Skin epidermis (tissue), 12 donors: ENCODE data around the gene EVC.
A peak's percentile ranks its signal among the peaks of the same experiment; 100 is the strongest.

Source experiments
- H3K27ac ChIP-seq, 21 experiments: fragments of 200-600 bp; sonication (generic) in 11 of 21; one replicate each; pipeline ENCODE4 v1.5.0; 2020; ENCODE audit warnings: mild to moderate bottlenecking in 3 of 21, inconsistent platforms in 2 of 21, moderate library complexity in 2 of 21
- H3K4me3 ChIP-seq, 7 experiments: fragments of 200-600 bp; sonication (generic) in 2 of 7; one replicate each; pipeline ENCODE4 v1.5.0; 2020; ENCODE audit warnings: inconsistent platforms in 2 of 7, mild to moderate bottlenecking in 2 of 7, moderate library complexity in 1 of 7

EVC gene

DNA sequence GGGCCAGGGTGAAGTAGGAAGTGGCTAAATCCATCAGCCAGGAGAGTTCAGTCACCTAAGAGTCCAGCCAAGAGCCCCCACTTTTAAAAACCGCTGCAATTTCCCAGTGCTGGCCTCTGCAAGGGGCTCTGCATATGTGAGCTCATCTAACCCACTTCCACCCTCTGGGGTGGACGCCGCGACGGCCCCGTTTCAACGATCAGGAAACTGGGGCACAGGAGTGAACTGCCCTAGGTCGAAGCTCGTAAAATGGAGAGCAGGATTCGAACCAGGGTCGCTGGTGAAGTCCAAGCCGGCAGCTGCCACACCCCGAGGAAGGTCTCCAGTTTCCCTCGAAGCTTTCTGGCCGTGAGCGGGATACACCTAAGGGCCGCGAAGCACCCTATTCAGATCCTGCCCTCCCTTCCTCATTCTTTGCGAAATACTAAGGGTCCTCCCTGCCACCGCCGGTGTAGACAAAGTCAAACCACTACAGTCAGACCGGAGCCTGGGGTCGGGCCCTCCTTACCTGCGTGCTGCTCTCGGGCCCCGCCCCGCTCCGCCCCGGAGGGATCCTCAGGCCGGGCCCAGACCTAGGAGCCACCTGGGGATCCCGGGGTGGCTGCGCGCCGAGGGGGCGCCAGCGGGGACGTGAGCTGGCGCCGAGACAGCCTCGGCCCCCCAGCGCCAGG is 3.1 kb upstream of the EVC start:
- peak overlapping the region; percentile 46 to 69 (median 55) for H3K4me3 ChIP-seq
- peak overlapping the region in 19 of 21 experiments; percentile 39 to 93 (median 79) for H3K27ac ChIP-seq

DNA sequence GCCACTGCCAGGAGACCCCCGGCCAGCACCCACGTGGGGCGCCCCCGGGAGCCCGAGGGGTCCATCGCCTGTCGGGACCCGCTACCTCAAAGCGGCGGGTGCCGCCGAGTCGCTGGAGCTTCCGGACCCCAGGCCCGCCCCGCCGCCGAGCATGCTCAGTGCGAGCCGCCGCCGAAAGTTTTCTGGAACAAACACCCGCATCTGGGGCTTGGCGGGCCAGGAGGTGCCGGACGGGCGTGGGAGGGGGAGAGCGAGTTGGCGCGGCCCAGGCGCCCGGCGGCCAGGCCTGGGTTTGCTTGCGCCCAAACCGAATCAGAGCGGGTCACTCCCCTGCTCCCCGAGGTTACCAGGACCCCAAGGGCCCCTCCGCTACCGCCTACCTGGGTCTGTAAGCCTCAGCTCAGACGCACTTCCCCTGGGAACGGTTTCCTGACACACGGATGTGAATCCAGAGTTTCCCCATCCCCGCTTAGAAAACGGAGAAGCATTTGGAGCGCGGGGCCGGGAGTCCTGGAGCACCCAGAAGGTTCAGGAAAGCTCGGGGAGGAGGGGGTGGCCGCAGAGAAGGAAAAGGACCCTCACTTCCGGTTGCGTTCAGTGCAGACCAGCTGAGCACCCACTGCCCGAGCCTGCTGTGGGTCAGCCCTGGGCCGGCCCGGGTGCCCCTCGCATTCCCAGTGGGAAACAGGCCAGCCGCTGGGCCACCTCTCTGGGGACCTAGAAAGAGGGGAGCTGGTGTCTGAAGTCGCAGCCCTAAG is 2.4 kb upstream of the EVC start, which contains the start of gene EVC2:
Gene EVC2 (minus strand): TSS at position 111 of the 758 bp plus-strand sequence. CDS start 46 bp downstream, at position 65.
- H3K27ac ChIP-seq, result peak within 1 kb of the TSS in 19 of 21 experiments; percentile 39 to 93 (median 79)

DNA sequence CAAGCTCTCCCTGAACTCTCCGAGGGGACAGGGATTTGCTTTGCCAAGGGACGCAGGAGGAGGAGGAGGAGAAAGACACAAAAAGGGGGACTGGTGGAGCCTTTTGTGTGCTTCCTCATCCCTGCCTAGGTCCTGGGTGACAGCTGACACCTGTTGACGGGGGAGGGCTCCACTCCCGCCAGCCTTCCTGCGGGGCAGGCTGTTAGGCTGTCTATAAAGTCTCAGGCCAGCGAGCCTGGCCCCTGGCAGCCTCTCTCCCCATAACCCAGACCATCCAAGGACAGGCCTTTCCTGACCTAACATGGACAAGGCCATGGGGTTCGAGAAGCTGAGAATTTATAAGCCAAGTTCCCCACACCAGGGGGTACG is 1.8 kb upstream of the EVC start:
- H3K27ac ChIP-seq, result peak overlapping the region in 14 of 21 experiments; percentile 70 to 93 (median 83)
- H3K4me3 ChIP-seq, result no peak overlapping the region

More for the DNA sequence above, 2.4 kb upstream of the EVC start, which contains the start of gene EVC2:
- H3K4me3 ChIP-seq, result peak within 1 kb of the TSS; percentile 46 to 69 (median 55)

DNA sequence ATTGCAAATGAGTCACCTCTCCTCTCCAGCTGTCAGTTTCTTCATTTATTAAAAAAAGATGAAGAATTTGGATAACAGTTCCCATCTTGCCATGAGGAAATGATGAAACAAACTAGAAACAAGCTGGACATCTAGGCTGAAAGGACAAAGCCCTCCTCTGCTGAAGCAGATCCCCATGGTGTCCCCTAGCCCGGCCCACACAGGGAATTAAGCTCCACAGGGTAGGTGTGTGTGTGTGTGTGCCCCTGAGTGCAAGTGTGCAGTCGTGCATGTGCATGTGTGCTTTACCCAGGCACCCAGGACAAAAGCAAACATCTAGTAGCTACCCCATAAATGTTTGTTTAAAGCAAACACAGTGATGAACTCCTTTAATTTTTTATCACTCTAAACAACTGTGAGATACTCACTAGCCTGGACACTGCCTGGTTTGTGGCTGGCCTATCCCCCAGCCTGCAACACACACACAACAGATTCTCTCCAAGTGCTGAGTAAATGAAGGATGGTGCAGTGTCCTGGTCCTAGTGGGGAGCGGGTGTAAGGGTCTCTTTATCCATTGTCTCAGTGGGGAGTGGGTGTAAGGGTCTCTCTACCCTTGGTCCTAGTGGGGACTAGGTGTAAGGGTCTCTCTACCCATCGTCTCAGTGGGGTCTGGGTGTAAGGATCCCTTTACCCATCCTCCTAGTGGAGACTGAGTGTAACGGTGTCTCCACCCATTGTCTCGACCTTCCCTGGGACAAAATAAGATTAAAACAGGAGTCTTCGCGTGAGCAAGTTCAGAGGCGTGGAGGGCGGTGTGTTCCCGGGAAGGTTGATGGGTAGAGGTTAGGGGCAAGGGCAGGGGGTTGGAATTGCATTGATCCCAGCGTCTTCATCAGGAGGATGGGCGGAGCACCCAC is 688 bp upstream of the EVC start:
- H3K4me3 ChIP-seq, result peak overlapping the region; percentile 34 to 57 (median 45)
- H3K27ac ChIP-seq, result peak overlapping the region in 13 of 21 experiments; percentile 25 to 73 (median 65)

DNA sequence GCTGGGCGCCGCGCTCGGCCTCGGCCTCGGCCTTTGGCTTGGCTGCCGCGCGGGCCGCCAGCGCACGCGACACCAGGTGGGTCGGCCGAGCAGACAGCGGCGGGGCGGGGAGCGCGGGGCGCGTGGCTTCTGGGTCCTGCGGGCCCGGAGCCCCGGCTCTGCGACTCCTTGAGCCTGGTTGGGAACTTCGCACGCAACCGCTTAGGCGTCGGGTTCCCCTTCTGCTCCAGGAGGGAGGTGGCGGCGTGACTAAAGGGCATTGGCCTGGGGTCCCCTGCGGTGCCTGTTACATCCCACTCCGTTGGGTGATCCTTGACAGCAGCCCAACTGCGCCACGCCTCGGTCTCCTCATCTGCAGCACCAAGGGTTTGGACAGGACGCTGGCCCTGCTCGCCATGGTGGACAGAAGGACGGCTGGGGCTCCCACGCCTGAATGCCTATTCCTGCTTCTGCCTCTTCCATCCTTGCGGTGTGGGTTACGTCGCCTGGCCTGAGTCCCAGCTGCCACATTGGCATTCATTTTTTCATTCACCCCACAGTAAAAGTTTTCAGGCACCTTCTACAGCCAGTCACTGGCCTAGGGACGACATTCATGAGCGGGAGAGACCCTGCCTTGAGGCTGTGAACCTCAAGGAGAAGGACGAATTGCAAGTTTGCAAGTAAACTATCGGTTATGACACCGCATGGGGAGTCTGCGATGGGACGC is 631 bp downstream of the EVC start:
- Histone ChIP-seq H3K27ac (peak overlapping the region in 17 of 21 experiments; percentile 15 to 76 (median 55)), H3K4me3 (peak overlapping the region; percentile 34 to 57 (median 45))

DNA sequence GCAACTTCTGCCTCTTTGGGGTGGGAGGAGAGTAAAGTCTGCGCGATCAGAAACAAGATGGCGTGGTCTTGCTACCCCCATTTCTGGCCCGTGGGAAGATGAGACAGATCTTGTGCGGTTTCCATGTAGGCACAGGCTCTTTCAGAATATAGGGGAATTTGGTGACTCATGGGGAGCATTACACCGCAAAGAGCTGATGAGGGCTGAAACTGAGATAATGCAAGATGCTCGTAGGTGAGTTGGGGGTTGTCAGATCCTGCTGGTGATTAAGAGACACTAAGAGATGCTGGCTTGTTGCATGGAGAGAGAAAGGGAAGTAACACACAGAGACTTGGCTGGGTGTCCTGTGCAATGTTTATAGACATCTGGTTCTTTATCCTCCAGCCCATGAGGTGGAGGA is 1.5 kb downstream of the EVC start:
- peak overlapping the region in 1 of 21 experiments; percentile 76 for H3K27ac ChIP-seq
- peak overlapping the region in 1 of 7 experiments; percentile 54 for H3K4me3 ChIP-seq

DNA sequence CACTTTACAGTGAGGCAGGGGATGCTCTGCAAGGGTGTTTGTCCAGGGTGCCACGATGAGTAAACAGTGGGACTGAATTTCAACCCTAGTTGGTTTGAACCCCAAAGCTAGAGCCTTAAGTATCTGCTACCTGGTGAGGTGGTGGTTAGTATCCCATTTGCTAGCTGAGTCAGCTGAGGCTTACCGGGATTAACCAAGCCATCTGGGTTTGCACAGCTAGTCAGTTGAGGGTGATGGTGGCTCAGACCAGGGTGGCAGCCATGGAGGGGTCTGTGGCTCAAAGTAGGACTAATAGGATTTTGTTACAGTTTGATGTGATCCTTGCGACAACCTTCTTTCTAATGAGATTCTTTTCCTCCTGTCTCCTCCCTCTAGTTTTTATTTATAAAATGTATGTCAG is 1.9 kb downstream of the EVC start:
- Histone ChIP-seq H3K4me3 (no peak overlapping the region), H3K27ac (no peak overlapping the region)

DNA sequence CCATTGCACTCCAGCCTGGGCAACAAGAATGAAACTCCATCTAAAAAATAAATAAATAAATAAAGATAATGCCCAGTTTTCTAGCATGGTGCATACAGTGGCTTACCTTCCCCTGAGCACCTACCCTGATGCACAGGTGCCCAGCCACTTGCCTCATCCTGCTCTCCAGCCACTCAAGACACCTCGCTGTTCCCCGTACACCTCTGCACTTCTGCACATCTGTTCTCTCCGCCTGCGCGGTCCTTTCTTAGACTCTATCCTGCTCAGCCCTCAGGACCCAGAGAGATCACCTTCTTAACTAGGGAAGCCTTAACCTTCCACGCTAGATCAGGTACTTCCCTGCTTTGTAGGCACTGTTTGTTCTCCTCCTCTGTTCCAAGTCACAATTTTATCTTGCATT is 2.9 kb downstream of the EVC start:
- Histone ChIP-seq H3K4me3 (no peak overlapping the region), H3K27ac (no peak overlapping the region)

DNA sequence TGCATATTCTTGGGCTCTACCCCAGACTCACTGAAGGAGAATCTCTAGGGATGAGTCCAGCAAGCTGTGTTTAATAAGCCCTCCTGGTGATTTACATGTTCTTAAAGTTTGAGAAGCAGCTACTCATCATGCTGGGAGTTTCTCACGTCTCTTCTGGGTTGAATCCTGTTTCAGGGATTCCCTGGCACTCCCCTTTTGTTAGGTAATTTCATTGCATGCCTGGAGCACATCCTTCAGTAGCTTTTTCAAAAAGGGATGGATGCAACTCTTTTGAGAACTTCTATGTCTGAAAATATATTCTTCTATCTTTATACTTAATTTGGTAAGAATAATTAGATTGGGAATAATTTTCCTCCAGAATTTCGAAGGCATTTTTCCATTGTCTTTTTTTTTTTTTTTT is 4.4 kb downstream of the EVC start:
- no peak overlapping the region for H3K4me3 ChIP-seq
- no peak overlapping the region for H3K27ac ChIP-seq

DNA sequence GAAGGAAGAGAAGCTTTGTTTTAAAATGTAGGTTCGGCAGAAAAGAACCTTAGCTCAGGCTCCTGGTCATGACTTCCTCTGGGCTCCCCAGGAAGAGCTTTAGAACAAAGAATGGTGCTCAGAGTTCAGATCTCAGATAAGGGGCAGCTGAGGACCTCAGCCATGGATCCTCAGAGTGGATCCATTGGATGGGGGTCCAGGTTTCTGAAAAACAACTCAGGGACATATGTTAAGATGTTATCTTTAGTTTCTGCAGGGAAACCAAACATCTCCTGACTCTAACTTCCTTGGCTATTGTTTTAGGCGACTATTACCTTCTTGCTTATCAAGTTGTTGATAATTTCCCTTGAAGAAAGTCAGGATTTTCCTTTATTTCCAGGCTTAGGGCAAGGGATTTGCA is 5.4 kb downstream of the EVC start:
- no peak overlapping the region for H3K4me3 ChIP-seq
- no peak overlapping the region for H3K27ac ChIP-seq

DNA sequence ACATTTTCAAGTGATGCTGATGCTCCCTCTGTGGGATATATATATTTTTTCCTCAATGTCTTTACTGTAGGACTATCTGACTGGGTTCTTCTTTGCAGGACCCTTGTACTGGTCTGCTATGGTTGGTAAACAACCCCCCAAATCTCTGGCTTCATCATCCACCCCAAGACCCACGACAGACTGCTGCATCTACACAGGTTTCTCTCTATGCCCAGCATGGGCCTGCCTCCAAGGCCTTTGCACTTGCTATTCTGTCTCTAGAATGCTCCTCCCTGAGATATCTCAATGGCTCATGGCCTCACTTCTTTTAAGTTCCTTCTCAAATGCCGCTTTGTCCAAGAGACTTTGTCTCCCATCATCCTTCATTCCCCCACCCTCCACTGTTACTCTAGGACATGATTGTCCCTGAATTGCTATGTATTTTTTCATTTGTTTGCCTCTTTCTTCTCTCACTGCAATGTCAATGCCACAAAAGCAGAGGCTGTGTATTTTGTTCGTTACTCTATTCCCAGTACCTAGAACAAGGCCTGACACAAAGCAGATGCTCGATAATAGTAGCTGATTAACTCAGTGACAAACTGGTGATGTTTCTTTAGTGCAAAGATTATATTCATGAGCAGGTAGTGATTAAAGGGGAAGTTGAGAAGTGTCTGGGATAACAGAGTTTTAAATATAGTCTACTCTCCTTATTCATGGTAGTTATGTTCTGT is 6.6 kb downstream of the EVC start:
- no peak overlapping the region for H3K4me3 ChIP-seq
- H3K27ac ChIP-seq, result no peak overlapping the region

DNA sequence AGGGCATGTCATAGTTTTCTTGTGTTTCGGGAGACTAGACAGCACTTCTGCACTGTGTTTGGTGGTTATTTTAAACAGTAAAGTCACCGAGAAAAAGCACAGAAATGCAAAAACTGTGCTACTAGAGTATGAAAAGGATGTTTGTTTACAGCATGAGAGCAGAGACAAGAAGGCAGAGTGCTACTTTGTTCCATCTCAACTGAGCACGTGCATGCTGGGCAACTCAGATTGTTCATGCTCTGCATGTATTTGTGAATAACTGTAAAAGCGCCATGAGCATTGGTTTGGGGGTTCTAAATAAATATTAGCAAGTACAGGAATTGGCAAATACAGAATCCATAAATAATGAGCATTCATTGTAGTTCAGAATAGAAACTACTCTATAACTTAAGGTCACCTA is 7.4 kb downstream of the EVC start:
- H3K4me3 ChIP-seq, result no peak overlapping the region
- no peak overlapping the region for H3K27ac ChIP-seq

DNA sequence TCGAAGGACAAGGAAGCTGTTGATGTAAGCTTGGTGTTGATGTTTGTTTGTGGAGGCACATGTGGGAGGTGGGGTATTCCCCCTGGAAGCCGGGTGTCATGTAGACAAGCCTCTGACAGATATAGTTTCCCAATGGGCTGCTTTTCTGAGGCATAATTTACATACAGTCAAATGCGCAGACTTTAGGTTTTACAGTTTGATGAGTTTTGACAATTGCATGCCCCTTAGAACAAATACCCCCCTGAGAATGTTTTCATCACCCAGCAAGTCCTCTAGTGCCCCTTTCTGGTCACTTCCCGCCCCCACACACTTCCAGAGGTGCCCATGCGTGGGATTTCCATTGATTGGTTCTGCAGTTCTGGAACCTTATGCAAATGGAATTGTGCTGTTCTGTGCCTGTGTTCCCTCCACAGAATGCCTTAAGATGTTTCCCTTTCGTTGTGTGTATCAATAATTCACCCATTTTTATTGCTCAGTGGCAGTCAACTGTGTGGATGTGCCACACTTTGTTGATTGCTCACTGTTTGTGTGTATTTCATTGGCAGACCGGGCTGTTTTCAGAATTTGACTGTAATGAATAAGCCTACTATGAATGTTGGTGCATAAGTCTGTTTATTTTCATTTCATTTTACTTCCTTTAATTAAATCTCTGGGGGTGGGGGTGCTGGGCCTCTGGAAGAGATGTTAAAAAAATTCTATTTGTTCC is 8.5 kb downstream of the EVC start:
- H3K4me3 ChIP-seq, result no peak overlapping the region
- H3K27ac ChIP-seq, result no peak overlapping the region

DNA sequence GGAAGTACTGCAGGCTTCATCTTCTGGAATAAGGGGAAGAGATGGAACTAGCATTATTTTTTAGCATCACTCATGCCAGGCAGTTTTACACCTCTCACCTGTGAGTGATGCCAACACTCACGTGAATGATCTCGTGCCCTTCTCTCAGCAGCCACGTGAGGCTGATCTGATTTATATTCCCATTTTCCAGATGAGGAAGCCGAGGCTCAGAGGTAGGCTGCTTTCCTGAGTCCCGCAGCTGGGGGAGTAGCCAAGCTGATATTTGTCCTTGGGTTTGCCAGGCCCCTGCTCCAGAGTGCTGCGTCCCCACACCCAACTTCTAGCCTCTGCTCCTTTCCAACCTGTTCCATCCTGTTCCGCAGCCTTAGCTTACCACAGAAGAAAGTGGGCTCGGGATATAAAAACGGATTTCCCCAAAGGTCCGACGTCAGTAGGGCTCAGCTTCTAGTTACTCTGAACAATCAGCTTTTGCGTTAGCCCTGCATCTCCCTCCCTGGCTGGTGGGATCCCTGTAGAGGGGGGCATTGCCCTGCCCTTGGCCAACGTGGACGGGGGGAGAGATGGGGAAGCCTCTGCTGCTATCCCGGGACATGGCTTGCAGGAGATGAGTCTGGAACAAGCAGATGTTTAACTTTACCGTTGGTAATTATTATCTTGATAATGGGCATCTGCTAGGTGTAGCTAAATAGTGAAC is 9.3 kb downstream of the EVC start:
- Histone ChIP-seq H3K27ac (no peak overlapping the region), H3K4me3 (no peak overlapping the region)

DNA sequence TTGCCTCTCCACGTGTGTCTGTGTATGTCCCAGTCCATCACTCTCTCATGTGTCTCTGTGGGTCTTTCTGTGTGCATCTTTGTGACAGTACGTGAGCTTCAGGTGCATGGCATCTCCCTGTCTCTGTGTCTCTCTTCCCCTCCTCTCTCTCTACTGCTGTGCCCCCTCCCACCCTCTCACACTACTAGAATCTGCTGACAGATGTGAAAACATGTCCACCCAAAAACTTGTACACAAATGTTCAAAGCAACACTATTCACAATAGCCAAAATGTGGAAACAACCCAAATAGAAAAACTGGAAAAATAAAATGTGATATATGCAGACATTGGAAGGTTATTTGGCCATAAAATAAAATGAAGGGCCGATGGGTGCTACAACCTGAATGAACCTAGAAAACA is 10.0 kb downstream of the EVC start:
- Histone ChIP-seq H3K4me3 (no peak overlapping the region), H3K27ac (no peak overlapping the region)

DNA sequence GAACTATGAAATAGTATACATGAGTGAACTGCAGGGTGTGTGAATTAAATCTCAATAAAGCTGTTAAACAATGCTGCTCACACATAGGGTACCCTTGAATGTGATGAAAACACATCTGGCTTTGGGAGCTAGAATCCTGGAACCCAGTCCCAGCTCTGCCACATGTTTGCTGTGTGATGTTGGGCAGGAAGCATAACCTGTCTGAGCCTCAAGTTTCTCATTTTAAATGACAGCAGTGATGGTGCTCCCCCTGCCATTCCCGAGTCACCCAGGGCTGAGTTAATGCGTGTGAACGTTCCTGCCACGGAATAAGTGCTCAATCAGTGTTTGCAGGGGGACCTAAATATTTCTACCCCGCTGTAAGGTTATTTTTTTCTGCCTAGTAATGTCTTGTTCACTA is 10.9 kb downstream of the EVC start:
- no peak overlapping the region for H3K4me3 ChIP-seq
- H3K27ac ChIP-seq, result no peak overlapping the region

DNA sequence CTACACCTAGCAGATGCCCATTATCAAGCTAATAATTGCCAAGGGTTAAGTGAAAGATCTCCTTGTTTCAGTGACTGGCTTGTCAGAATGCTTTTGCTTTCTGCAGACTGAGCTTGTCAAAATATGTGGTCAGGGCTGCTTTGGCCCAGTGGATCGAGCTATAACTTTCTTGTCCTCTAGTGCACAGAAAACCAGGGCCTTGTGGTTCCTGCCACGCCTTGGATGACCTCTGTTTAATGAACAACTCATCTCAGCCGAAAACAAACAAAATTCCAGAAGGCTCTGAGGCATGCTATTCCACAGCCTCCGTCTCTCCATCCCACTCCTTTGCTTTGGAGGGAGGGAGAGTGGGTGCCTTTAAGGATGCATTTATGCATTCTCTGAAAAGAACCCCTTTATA is 11.3 kb downstream of the EVC start:
- Histone ChIP-seq H3K4me3 (no peak overlapping the region), H3K27ac (no peak overlapping the region)

DNA sequence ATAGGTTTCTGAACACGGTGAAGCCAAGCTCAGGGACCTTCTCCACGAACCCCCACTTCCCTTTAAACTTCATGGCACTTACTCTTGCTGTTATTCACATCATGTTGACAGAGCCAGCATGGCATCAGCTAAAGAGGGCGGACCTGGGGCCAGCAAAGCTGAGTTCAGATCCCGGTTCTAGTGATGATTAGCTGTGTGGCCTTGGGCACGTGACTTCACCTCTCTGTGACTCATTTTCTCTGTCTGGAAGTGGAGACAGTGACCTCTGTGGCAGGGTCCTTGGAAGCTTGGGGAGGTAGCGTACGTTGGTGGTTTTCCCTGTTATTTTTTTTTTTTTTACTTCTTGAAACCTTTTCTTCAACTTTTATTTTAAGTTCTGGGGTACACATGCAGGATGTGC is 13.4 kb downstream of the EVC start:
- no peak overlapping the region for H3K4me3 ChIP-seq
- no peak overlapping the region for H3K27ac ChIP-seq
